ENCODE measurements around the gene LANCL3.
"Not testable (repeated sequence)": the region's sequence is repeated elsewhere in the genome, so short reads cannot be mapped to it uniquely, and the experiment has no call there.

- TF ChIP-seq POLR2A (IDR thresholded peaks at IDR 0.05); CTCF (IDR thresholded peaks at IDR 0.05 in 4 of 5, conservative IDR thresholded peaks at IDR 0.05 in 1 of 5): not testable (repeated sequence)
Observed at GRCh38 chrX:37565254-37565653, 6.2 kb upstream of the LANCL3 start.
